ENCODE results near the gene NMD3. TPM values are rescaled to one million over a fixed set of nuclear protein-coding genes. Genes with fewer than 3 reads are reported as not detected.

Gene NMD3
- total RNA-seq, 6 donors from 2014 or later: 16.2 to 46.1 (median 39.6) TPM

GRCh38 chr3:161239700-161240099 lies 18.6 kb downstream of the NMD3 start:
- peaks cover 4 to 98% (median 38%) of the 10 kb centered on the region in 4 donors for H3K36me3 ChIP-seq

GRCh38 chr3:161244538-161244937 lies 23.4 kb downstream of the NMD3 start:
- no peak overlapping the region for H3K4me3 ChIP-seq
- TF ChIP-seq POLR2A (IDR thresholded peaks at IDR 0.05) (no peak), EP300 (IDR thresholded peaks at IDR 0.05) (no peak), POLR2AphosphoS5 (IDR thresholded peaks at IDR 0.05) (no peak), CTCF (IDR thresholded peaks at IDR 0.05) (no peak)
- H3K27me3 ChIP-seq: no peaks in the 10 kb centered on the region
- no peaks in the 10 kb centered on the region for H3K4me1 ChIP-seq
- H3K9me3 ChIP-seq: no peaks in the 10 kb centered on the region
- no peak overlapping the region for H3K27ac ChIP-seq
- DNase-seq (no peak), ATAC-seq (ENCODE audit: low FRiP score in 2 of 2) (no peak)
- peaks cover 23 to 91% (median 43%) of the 10 kb centered on the region in 4 donors for H3K36me3 ChIP-seq
- WGBS, 2 donors: 84 to 85% methylated on average over 2 of the region's 2 CpGs

More at GRCh38 chr3:161239700-161240099, 18.6 kb downstream of the NMD3 start:
- Histone ChIP-seq H3K27ac (no peak overlapping the region), H3K4me1 (no peaks in the 10 kb centered on the region), H3K27me3 (no peaks in the 10 kb centered on the region), H3K4me3 (no peak overlapping the region), H3K9me3 (no peaks in the 10 kb centered on the region)
- DNase-seq (no peak), ATAC-seq (ENCODE audit: low FRiP score in 2 of 2) (no peak)
- 65 to 75% methylated on average over 2 of the region's 2 CpGs for WGBS, 2 donors
- TF ChIP-seq POLR2AphosphoS5 (IDR thresholded peaks at IDR 0.05) (no peak), POLR2A (IDR thresholded peaks at IDR 0.05) (no peak), EP300 (IDR thresholded peaks at IDR 0.05) (no peak), CTCF (IDR thresholded peaks at IDR 0.05) (no peak)

GRCh38 chr3:161247049-161247448 lies 25.9 kb downstream of the NMD3 start:
- Histone ChIP-seq H3K9me3 (no peaks in the 10 kb centered on the region), H3K4me1 (no peaks in the 10 kb centered on the region), H3K27ac (no peak overlapping the region), H3K4me3 (no peak overlapping the region), H3K36me3 (peaks cover 36 to 92% (median 56%) of the 10 kb centered on the region in 4 donors), H3K27me3 (no peaks in the 10 kb centered on the region)
- DNase-seq: no peak
- ATAC-seq (ENCODE audit: low FRiP score in 2 of 2): no peak
- TF ChIP-seq POLR2A (IDR thresholded peaks at IDR 0.05) (no peak), CTCF (IDR thresholded peaks at IDR 0.05) (no peak), EP300 (IDR thresholded peaks at IDR 0.05) (no peak), POLR2AphosphoS5 (IDR thresholded peaks at IDR 0.05) (no peak)

- 76 to 79% methylated on average over 1 of the region's 1 CpG for WGBS, 2 donors
- ATAC-seq (ENCODE audit: low FRiP score in 2 of 2): no peak
These were observed 29.0 kb downstream of the NMD3 start for GRCh38 chr3:161250116-161250515.

More at GRCh38 chr3:161250116-161250515, 29.0 kb downstream of the NMD3 start:
- H3K27me3 ChIP-seq: no peaks in the 10 kb centered on the region
- no peak for DNase-seq
- no peaks in the 10 kb centered on the region for H3K4me1 ChIP-seq
- no peak overlapping the region for H3K27ac ChIP-seq
- H3K9me3 ChIP-seq: no peaks in the 10 kb centered on the region
- H3K36me3 ChIP-seq: peaks cover 39 to 89% (median 48%) of the 10 kb centered on the region in 4 donors
- H3K4me3 ChIP-seq: no peak overlapping the region
- no peak for TF ChIP-seq POLR2AphosphoS5 (IDR thresholded peaks at IDR 0.05)
- TF ChIP-seq POLR2A (IDR thresholded peaks at IDR 0.05): no peak
- TF ChIP-seq EP300 (IDR thresholded peaks at IDR 0.05): no peak
- no peak for TF ChIP-seq CTCF (IDR thresholded peaks at IDR 0.05)

All from upper lobe of left lung (tissue), 6 donors.